GM23248 (cell line): ENCODE data around the gene SRRT.

Source experiments
- EZH2 ChIP-seq: fragments of 200-600 bp; sonication (generic); IDR thresholded peaks from 2 replicates; pipeline ENCODE4 v1.6.1; 2018; ENCODE audit warnings: antibody characterized with exemption, mild to moderate bottlenecking; ENCODE audit not compliant: insufficient read depth, poor library complexity, severe bottlenecking
- EZH2phosphoT487 ChIP-seq: fragments of 200-600 bp; sonication (generic); IDR thresholded peaks from 2 replicates; pipeline ENCODE4 v1.6.1; 2018; ENCODE audit warnings: antibody characterized with exemption, moderate library complexity, mild to moderate bottlenecking, low read depth; ENCODE audit not compliant: insufficient read depth

DNA sequence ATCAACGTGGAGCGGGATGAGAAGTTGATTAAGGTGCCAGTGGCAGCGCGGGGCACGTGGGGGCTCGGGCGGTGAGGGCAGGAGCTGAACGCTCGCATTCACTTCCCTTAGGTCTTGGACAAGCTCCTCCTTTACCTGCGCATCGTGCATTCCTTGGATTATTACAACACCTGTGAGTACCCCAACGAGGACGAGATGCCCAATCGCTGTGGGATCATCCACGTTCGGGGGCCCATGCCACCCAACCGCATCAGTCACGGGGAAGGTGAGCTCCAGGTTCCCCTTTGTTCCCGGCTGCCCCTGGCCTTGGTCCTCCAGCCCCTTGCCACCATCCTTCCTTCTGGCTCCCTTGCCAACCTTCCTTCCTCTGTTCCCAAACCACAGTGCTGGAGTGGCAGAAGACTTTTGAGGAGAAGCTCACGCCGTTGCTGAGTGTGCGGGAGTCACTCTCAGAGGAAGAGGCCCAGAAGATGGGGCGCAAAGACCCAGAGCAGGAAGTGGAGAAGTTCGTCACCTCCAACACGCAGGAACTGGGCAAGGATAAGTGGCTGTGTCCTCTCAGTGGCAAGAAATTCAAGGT is 12.1 kb downstream of the SRRT start:
- TF ChIP-seq EZH2phosphoT487 = no peak
- no peak for TF ChIP-seq EZH2
